GM19438 (cell line): ENCODE results near the gene RHBDF2.

ENCODE experiments used
- ATAC-seq: cut with Tn5 transposase; IDR thresholded peaks from one replicate; pipeline ENCODE4 v1.9.1; 2021; ENCODE audit warnings: low read depth; ENCODE audit not compliant: unreplicated experiment

RHBDF2 gene

DNA sequence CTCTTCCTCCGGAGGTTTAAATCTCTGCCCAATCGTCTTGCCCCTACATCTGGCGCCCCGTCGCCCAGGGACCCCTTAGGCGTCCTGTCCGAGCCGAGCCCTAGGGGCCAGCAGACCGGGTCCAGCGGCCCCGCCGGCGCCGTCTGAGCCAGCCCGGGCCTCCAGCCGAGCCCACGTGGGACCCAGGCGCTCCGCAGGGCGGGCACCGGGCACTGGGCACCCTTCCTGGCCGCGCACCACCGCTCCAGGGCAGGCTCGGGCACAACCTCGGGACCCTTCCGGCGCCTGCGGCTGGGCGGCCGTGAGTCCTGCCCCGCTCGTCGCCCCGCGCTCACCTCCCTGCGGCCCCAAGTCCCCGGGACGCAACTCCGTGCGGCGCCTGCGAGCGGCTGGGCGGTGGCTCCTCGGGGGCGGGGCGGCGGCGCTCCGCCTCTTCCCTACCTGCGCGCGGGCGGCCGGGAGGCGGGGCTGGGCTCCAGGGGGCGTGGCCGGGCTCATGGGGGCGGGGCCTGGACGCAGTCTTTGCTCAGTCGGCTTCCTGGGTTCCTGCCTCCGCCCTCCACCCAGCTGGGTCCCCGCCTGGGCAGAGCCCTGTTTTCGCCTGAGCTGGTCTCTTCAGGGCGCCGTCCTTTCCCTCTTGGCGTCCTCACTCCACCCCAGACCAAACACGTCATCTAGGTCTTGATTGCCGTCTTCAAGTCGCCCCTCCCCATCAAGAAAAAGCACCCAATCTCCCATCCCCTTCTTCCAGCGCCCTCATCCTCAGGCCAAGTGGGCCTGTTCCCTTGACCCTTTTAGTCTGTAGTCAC, at the start of gene RHBDF2:
Gene RHBDF2 (minus strand): TSS at position 406 of the 809 bp plus-strand sequence. CDS start 19,899 bp downstream, outside the sequence.
- ATAC-seq = peak; percentile 74

DNA sequence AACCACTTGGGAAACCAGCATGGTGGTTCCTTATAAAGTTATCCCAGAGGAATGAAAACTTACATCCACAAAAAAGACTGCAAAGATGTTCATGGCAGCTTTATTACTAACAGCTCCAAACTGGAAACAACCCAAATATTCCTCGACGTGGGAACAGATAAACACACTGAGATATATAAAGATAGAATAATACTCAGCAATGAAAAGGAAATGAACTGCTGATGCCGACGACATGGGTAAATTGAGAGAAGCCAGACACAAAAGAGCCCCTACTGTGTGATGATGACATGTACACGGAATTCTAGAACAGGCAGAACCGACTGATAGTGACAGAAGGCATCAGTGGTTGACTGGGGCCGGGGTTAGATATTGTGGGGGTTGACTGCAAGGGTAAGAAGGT, 48.3 kb upstream of the RHBDF2 start:
- no peak for ATAC-seq

DNA sequence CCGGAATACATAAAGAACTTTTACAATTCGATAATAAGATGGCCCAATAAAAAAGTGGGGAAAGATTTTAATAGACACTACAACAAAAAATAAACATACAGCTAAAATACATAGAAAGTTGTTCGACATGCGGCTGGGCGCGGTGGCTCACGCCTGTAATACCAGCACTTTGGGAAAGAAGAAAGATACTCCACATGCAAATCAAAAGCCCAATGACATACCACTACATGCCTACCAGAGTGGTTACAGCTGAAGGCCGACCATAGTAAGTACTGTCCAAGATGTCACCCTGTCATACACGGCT, 47.9 kb upstream of the RHBDF2 start:
- ATAC-seq = no peak

DNA sequence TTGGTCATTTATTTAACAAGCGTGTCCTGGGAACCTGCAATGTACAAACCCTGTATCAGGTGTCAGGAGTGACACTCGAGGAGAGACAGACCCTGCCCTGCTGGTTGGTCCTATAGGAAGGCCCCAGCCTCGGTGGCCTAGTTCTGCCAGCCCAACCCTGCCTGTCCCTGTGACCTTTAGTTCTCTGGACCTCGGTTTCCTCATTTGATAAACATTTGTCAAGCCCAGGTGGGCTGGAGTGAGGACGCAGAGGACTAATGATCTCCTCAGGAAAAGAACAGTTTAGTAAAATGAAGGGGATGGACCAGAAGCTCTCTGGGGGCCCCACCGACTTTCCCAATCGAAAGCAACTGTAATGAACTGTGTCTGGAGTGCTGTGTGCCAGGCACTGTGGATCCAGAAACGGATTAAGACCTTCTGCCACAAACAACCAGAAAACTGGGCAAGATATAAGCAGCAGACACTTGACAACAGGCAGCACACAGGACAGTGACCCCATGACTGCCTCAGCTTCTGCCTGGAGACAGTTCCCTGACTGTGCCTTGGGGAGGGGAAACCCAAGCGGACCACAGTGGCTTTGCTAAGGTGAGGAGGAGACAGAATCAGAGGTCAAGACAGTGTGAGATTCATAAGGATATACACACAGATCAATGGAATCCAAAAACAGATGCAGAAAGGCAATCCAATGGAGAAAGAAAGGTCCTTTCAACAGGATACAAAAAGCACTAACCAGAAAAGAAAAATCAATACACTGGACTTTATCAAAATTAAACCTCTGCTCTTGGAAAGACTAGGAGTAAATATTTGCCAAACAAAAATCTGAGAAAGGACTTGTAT, 47.4 kb upstream of the RHBDF2 start:
- no peak for ATAC-seq

DNA sequence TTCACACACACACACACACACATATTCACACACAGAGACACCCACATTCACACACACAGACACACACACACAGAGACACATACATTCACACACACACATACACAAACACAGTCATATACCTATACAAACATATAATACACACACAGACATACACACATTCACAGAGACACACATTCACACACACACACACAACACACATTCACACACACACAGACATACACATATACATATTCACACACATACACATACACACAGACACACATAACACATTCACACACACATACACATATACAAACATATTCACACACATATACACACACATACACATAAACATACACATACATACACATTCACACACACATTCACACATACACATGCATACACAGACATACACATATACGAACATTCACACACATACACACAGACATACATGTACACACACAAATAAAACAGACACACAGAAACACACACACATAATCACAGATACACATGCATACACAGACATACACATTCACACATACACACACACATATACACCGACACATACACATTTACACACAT, 46.5 kb upstream of the RHBDF2 start:
- ATAC-seq = no peak

DNA sequence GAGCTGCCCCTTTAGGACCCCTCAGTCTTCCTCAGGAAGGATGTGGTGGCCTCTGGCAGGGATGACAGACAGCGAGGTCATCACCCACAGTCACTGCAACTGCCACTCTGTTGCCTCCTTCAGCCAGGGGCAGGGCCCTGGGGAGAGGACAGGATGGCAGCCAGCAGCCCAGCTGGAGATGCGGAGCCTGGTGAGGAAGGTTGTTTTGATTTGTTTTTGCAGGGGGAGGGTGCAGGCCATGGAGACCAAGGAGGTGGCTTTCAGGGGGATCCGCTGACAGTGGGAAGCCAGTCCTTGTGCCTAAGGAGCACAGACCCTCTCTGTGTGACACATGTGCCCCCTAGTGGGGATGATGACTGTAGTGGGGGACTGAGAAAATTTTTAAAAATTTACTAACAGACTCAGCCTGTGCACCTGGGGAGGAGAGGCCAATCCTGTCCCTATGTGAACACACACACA, 46.0 kb upstream of the RHBDF2 start:
- no peak for ATAC-seq

DNA sequence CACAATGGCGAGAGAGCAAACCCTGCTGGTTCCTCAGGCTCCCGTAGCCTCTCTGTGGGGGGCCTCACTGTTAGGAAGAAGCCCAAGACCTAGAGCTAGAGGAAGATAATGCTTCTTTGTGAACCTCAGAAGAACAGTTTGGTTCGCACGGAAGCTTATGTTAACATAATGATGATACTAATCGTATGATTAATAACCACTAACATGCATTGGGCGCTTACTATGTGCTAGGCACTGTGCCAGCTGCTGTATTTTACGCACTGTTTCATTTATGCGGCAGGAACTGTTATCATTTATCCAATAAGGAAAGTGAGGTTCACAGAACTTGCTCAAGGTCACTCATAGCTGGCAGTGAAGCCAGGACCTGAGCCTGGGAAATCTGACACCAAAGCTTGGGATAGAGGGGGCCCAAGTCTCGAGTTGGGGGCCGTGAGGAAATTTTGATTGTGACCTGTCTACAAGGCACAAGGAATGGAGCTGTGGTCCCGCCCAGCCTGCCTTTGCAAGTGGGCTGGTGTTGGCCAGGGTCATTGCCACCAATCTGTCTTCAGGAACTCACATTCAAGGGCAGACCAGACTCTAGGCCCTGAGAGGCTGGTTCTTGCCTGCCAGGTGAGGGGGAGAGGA, 45.4 kb upstream of the RHBDF2 start:
- ATAC-seq = no peak

DNA sequence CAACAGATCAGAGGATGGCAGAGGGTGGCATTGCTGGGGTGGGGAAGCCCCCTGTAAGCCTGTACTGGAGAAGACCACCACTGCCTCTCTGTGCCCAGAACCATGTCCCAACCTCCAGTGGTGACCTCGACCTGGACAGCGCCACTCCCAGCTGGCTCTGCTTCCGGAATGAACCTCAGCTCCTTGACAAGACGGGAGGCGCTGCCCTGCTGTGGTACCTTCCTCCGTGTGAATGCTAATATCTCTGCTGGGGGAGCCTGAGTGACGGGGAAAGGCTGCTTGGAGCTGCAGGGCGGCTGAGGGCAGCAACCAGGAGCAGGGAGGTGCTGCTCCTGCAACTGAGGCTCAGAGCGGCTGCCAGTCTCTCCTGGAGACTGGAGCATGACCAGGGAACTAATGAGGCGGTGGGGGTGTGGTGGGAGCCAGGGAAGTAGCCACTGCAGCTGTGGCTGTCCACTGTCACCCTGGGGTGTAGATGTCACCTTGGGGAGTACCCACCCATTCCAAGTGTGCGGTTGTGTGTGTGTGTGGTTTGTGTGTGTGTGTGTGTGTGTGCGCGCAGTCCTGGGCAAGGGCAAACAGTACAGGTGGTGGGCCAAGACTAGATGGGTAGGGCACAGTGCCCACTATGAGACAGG, 44.8 kb upstream of the RHBDF2 start:
- ATAC-seq = no peak

DNA sequence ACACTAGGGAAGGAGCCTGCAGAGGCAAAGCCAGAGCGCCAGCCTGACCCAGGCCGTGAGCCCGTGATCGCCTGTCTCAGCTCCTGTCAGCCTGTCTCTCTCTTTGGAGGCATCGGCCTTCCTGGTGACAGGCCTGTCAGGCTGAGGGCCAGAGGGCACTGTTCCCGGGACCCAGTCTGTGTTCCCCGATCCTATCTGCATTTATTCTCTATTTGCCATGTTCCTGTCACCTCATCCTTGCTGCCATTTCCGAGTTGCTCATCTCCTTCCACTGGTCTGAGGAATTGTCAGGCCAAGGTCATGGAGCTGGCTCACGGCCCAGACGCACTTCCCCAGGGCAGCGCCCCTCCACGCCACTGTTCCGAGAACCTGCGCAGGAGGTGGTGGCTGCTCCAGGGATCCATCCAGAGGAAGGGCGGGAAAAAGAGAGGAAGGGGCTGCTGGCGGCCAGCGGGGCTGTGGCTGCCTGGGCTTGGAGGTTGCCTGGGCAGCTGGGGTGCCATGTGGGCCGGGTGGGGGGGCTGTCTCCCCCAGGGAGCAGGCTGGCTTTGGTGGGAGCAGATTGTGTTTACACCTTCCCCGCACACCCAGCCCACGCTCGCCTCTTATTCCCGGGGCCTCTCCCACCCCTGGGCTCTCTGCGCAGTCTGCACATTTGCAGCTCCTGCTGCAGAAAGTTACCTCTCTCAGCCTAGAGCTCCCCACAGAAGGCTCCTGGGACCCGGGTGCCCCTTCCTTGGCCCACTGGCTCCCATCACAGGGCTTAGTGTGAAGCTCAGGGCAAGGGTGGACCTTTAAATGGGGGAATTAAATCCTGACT, 43.5 kb upstream of the RHBDF2 start:
- ATAC-seq = no peak

DNA sequence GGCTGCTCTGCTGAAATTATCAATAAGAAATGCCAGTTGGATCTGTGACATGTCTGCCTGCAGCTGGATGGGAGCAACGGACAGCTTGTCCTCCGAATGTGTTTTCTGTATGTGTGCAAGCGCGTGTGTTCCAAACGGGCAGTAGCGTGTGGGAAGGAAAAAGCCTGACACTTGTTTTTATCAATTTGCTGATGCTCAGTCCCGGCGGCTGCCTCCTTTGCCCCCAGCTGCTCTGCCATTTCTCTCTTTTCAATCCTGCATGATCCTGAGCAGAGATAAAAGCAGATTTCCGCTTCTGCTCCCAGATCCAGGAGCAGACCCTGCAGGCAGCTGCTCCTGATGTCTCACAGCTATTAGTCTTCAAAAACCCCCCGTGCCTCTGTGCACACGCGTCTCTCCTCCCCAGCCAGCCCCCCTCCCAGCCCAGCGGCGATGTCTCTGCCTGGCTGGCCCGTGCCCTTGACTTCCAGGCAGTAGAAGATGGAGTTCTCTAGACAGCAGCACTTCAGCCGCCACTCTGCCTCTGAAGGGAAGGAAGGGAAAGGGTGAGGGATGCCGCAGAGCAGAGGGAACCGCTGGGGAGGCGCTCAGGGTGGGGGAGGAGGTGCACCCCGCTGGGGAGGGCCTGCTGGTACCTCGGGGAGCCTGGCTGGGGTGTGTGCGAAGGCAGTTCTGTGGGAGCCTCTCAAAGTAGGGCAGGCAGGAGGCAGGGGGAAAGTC, 42.8 kb upstream of the RHBDF2 start:
- no peak for ATAC-seq

DNA sequence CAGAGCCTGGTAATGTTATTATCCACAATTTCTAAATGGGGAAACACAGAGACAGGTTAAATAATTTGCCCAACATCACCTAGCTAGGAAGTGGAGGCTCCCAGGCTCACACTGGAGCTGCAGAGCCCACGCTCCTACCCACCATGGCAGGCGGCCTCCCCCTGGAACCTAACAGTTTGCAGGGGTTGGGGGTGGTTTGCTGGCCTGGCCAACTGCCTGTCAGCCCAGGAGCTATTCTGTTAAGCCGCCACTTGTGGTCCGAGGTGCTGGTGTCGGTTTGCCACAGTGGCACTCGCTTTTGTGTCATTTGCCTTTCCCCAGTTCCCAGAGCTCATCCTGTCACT, 42.2 kb upstream of the RHBDF2 start:
- ATAC-seq = no peak

DNA sequence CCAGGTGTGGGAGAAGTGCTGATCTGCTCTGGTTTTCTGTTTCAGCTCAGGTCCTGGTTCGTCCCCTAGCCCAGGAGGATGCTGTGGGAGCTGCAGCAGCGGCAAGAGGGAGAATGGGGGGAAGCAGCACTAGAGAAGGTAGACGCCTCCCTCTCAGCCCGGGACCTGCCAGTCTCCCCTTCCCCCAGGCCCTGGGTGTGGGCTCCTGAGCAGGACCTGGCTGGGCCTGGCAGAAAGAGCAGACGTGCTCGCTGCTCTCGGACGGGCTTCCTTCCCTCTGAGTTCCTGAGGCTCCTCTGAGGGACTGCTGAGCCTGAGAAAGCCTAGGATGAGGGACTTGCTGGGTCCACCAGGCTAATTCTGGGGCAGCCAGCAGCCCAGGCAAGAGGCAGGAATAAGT, 41.8 kb upstream of the RHBDF2 start:
- no peak for ATAC-seq

DNA sequence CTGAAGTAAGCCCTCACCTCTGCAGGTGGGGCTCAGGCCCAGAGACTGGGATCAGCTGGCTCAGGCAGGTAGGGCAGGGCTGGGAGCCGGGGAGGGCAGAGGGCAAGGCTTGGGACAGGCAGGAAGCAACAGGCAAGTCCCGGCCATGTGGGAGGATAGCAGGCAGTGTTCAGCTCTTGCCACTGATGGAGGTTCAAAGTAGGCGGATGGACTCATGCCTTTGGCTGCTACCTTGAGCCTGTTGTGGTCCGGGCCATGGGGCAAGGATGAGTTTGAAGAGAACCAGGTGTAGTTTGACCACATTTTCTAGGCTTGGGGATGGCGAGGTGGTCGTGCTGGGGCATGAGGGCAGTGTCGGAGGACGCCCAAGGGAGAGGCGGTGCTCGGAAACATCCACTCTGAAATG, 41.3 kb upstream of the RHBDF2 start:
- no peak for ATAC-seq

DNA sequence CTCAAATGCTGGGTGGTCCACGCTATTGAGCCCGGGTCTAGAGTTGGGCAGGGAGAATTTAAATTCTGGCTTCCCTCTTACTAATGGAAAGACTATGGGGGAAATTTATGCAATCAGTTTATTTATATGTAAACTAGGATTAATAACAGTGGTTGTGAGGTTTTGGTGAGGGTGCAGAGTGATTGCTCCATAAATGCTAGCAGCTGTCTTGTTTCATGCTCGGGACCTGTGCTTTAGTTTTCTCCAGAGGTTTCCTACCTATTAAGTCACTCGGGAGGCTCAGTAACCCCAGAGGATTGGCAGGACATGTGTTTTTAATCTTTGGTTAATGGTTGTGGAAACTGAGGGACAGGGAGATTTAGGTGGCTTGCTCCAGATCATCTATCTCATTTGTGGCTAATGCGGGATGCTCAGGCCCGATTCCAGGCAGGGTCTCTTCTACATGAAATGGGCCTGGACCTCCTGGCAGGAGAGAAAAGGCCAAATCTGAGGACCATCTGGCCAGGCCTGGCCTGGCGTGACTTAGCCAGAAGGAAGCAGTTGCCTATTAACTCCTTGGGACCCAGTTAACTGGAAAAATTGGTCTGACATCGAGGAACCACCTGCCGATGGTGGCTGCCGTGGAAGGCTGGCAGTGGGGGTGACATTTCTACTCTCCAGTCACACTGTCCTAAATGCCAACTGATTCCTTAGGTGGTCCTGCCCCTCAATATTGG, 40.7 kb upstream of the RHBDF2 start:
- no peak for ATAC-seq

DNA sequence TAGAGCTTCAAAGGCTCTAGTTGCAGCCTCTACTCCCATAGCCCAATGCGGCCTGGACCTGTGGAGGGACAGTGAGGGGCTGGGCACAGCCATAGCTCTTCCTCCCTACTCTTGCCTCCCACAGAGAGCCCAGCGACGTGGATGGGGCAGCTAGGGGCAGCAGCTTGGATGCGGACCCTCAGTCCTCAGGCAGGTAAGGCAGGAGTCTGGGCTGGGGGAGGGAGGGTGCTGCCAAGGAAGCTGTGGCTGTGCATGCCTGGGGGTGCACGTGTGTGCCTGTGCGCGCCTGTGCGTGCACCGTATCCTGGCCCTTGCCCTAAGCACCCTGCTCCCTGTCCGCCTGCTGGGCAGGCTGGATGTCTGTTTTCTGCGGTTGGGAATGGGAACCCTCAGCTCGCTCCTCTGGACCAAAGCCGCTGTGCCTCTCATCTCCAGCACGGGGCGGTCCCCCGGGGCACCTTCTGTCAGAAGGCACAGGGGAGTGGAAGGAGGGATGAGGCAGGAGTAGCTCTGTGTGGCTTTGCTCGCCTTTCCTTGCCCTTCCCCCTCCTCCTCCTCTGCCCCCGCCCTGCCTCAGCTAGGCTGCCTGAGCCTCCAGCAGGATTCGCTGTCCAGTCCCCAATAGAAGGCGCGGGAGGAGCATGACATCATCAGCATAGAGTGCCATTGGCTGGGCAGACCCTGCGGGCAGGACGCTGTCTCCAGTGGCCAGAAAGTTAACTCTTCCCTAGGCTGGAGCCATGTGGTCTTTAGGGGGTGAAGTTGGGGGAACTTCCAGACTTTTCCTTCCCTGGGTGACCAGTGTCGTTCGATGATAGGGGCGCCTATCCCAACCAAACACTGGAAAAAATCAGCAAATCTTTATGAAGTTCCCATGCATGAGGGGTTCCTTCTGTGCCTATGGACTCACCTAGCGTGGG, 39.4 kb upstream of the RHBDF2 start:
- no peak for ATAC-seq

DNA sequence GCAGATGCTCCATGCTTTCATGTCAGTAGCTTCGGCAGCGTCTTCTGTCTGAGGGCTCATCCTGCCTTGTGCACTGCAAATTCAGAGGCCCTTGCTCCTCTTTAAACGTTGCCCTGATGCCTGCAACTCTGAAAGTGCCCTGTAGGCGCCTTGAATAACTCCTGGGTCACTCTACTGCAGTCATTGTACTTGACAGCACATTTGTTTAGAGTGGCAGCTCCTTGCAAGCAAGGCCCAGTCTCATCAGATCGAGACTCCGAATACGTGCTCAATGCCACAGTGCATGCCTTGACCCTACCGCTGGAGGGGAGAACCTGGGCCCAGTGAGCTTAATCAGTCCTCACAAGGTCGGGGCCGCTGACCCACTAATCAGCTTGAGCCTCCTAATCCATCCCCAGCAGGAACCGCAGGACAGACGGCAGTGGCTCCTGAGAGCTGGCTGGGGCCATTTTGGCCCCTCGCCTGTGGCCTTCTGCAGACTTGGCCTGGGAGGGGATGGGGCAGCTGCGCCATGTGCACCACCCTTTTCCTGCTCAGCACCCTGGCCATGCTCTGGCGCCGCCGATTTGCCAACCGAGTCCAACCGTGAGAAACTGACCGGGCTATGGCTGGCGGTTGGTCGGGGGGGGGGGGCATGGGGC, 38.5 kb upstream of the RHBDF2 start, which contains the start of gene PRCD:
Gene PRCD (plus strand): TSS at position 414 of the 641 bp plus-strand sequence. CDS start 98 bp downstream, at position 512.
- no peak for ATAC-seq
